ENCODE measurements around the gene PRCP.

Gene PRCP

GRCh38 chr11:82830746-82831145 lies 69.5 kb downstream of the PRCP start:
- no peak for DNase-seq (ENCODE audit: low read depth in 2 of 2)

- no peak for DNase-seq (ENCODE audit: low read depth in 2 of 2)
These were observed 71.1 kb downstream of the PRCP start for GRCh38 chr11:82829101-82829500.

- no peak for DNase-seq (ENCODE audit: low read depth in 2 of 2)
These were observed 71.8 kb downstream of the PRCP start for GRCh38 chr11:82828472-82828871.

GRCh38 chr11:82826526-82826925 lies 73.7 kb downstream of the PRCP start:
- no peak for DNase-seq (ENCODE audit: low read depth in 2 of 2)

- DNase-seq (ENCODE audit: low read depth in 2 of 2) = no peak
These were observed 76.3 kb downstream of the PRCP start for GRCh38 chr11:82823647-82824619.

GRCh38 chr11:82818409-82819043 lies 81.7 kb downstream of the PRCP start:
- DNase-seq (ENCODE audit: low read depth in 2 of 2) = no peak

- DNase-seq (ENCODE audit: low read depth in 2 of 2) = no peak
These were observed 84.8 kb downstream of the PRCP start for GRCh38 chr11:82815406-82815805.

- DNase-seq (ENCODE audit: low read depth in 2 of 2) = no peak
These were observed 85.9 kb downstream of the PRCP start for GRCh38 chr11:82814379-82814778.

- DNase-seq (ENCODE audit: low read depth in 2 of 2) = no peak
These were observed 88.9 kb downstream of the PRCP start for GRCh38 chr11:82811369-82811768.

- no peak for DNase-seq (ENCODE audit: low read depth in 2 of 2)
These were observed 89.5 kb downstream of the PRCP start for GRCh38 chr11:82810738-82811137.

GRCh38 chr11:82810326-82810725 lies 89.9 kb downstream of the PRCP start:
- no peak for DNase-seq (ENCODE audit: low read depth in 2 of 2)

- DNase-seq (ENCODE audit: low read depth in 2 of 2) = no peak
These were observed 92.6 kb downstream of the PRCP start for GRCh38 chr11:82807646-82808045.

- no peak for DNase-seq (ENCODE audit: low read depth in 2 of 2)
These were observed 97.5 kb downstream of the PRCP start for GRCh38 chr11:82802710-82803109.

- no peak for DNase-seq (ENCODE audit: low read depth in 2 of 2)
These were observed 103.0 kb downstream of the PRCP start for GRCh38 chr11:82796998-82797961.

GRCh38 chr11:82794490-82794889 lies 105.7 kb downstream of the PRCP start:
- DNase-seq (ENCODE audit: low read depth in 2 of 2) = no peak

- DNase-seq (ENCODE audit: low read depth in 2 of 2) = no peak
These were observed 107.2 kb downstream of the PRCP start for GRCh38 chr11:82792822-82793569.

GRCh38 chr11:82792319-82792718 lies 107.9 kb downstream of the PRCP start:
- no peak for DNase-seq (ENCODE audit: low read depth in 2 of 2)

GRCh38 chr11:82791779-82792178 lies 108.5 kb downstream of the PRCP start:
- DNase-seq (ENCODE audit: low read depth in 2 of 2) = no peak

GRCh38 chr11:82790723-82791484 lies 109.3 kb downstream of the PRCP start:
- DNase-seq (ENCODE audit: low read depth in 2 of 2) = no peak

- DNase-seq (ENCODE audit: low read depth in 2 of 2) = no peak
These were observed 112.2 kb downstream of the PRCP start for GRCh38 chr11:82787981-82788380.
